Measurements from ENCODE around the gene SMYD4.
"Not testable (repeated sequence)": the region's sequence is repeated elsewhere in the genome, so short reads cannot be mapped to it uniquely, and the experiment has no call there.

Gene SMYD4, protein sequence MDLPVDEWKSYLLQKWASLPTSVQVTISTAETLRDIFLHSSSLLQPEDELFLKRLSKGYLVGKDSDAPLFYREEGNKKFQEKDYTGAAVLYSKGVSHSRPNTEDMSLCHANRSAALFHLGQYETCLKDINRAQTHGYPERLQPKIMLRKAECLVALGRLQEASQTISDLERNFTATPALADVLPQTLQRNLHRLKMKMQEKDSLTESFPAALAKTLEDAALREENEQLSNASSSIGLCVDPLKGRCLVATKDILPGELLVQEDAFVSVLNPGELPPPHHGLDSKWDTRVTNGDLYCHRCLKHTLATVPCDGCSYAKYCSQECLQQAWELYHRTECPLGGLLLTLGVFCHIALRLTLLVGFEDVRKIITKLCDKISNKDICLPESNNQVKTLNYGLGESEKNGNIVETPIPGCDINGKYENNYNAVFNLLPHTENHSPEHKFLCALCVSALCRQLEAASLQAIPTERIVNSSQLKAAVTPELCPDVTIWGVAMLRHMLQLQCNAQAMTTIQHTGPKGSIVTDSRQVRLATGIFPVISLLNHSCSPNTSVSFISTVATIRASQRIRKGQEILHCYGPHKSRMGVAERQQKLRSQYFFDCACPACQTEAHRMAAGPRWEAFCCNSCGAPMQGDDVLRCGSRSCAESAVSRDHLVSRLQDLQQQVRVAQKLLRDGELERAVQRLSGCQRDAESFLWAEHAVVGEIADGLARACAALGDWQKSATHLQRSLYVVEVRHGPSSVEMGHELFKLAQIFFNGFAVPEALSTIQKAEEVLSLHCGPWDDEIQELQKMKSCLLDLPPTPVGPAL

DNA sequence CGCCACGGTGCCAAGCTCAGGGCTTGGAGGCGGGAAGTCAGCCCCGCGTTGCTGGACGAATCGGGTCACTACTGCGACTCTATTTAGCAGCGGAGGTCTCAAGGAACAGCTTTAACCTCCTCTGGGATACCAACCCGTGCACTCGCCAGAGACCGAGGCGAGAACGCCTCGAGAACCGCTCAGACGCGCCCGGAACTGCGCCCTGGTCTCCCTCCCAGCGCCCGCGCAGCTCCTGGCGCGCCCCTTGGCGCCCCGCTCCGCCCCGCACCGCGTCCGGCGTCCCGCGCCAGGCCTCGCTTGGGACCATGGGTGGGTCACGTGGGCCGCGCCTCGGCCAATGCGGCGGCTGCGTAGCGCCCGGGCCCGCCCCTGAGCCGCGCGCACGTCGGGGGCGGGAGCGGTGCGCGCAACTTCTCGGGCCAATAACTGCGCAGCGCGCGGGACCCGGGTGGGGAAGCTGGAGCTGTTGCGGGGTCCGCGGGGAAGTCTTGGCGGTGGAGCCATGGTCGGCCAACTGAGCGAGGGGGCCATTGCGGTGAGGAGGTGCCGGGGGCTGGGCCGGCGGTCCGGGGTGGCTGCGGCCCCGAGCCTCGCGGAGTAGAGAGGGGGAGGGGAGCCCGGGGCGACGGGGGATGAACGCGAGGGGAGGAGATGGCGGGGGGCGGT, at the start of gene SMYD4, which contains the start of gene RPA1:
Gene SMYD4, minus strand, starts transcription at position 311 of the 666 bp plus-strand sequence. CDS start 1,908 bp downstream, outside the sequence.
Gene RPA1, plus strand, starts transcription at position 414 of the 666 bp plus-strand sequence. Its CDS starts 89 bp downstream, at position 503.
- peak; percentile 89 for DNase-seq

DNA sequence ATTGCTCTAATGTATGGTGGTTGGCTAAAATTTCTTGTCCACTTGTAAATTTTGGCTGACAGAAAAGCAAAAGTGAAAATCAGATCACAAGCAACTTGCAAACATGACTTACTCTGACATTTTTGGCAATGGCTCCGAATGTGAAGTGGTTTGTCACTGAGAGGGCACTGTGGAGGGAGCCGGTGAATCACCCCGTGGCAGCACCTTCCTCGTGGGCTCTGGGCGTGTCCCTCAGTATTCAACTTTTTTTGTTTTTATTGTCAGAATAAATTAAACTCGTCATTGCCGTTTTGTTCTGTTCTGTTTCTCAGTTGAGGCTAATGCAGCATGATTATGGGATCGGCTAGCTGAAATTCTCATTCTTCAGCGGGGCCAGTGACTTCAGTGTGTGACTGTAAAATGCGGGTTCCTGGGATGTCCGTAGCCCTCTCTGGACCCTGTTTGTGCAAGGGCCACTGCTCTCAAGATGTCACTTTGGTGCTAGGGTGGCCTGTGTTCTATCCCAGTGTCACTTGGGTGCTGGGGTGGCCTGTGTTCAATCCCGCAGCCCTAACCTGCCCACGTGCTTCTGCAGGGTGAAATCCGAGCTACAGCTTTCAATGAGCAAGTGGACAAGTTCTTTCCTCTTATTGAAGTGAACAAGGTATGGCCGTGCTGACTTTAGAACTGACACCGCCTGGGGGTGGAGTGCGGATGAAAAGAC, 48.9 kb upstream of the SMYD4 start:
- DNase-seq: no peak

DNA sequence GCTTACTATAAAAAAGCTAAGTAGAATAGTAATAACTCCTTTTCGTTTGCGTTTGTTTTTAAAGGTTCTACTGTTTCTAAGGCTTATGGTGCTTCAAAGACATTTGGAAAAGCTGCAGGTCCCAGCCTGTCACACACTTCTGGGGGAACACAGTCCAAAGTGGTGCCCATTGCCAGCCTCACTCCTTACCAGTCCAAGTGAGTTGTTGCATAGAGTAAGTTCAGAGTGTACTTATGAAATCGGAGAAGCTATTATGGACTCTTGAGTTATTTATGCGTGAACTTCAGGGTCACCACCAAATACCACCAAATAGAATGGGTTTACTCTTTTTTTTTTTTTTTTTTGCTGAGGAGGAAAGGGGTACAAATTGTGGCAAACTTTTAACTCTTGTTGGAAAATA, 45.9 kb upstream of the SMYD4 start:
- DNase-seq: no peak

DNA sequence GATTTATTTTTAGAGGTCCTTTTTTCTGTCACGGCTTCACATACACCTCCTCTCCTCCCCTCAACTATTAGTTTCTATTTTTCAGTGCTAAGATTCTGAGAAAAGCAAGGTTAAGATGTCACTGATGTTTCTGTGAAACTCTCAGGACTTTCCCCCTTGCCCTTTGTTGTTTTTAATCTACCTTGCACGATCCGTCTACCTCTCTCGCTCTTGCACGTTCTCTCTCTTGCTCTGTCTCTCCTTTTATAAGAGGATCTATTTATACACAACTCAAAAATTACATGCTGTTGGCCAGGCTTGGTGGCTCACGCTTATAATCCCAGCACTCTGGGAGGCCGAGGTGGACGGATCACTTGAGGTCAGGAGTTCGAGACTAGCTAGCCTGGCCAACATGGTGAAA, 43.7 kb upstream of the SMYD4 start:
- DNase-seq: no peak

DNA sequence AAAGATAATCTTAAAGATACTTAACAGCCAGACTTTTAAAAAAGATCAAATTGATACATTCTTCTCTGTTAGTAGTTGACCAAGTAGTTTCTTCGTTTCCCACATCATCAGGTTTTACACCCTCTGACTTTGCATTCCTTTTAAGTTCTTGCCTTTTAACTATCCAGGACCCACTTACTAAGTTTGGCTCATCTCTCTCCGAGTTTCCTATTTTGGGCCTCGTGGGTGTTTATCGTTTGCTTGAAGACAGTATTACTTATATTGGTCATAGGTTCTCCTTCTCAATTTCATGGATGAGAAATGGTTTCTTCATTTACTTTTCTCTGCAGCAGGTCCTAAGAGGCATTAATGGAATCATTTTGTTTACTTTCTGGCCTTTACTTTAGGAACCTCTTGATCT, 43.3 kb upstream of the SMYD4 start:
- DNase-seq: no peak

DNA sequence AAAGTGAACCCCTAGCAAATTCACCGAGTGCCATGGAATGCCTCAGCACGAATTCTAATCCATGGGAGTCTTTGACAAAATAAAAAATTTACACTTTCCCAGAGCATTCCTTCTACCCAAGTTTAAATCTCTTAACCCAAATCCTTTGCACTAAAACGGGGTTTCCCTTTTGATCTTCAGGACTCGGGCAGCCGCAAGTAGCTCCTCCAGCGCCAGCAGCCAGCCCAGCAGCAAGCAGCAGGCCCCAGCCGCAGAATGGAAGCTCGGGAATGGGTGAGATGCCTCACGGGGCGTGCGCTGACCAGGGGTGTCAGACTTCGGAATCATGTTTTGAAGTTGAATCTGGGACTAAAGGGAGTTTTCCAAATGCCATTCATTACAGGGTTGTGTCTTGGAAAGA, 42.6 kb upstream of the SMYD4 start:
- DNase-seq: no peak

DNA sequence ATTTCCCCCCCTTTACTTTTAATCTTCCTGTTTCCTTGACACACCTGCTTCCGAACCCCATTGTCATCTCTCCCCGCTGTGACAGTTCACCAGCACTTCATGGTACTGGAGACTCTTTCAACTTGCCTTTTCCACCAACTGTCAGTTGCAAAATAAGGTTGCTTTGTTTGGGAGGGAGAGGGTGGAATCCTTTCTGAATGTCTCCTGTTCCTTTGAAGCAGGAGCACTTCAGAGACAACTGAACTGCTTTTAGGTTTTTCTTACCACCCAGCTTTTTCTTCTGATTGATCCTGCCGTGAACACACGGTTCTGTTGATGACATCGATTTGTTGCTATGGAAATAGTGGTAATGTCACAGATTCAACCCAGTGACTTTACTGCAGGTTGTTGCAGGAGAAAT, 42.1 kb upstream of the SMYD4 start:
- DNase-seq: peak; percentile 39

DNA sequence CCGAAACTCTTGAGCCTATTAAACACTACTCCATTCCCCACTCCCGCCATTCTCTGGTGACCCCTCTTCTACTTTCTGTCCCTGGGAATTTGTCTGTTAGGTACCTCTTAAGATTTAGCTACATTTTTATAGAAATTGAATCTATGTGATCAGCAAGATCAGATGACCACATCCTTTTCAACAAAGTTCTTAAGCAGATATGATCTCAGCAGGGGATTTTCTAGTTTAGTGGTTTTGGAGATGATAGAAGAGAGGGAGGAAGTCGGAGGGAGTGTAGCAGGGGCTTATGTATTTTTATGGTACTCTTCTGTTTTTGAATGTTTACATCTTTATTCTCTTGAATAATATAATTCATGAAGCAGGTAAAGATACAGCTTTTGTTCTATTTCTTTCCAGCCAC, 40.9 kb upstream of the SMYD4 start:
- DNase-seq: no peak

DNA sequence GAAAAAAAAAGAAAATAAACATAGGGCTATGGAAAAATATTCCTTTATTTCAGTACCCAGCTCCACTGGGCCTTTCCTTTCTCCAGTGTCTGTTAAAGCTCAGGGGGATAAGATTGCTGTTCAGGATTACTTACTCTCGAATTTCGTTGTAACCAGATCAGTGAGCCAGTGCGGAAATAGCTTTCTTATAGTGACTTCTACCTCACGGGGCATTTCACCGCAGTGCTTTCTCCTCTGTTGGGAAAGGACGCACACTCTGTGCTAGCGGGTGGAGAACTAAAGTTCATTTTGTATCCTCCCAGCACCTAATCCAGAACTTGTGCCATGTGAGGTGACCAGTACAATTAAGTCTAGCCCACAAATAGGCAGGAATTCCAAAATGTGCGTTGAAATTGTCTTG, 38.4 kb upstream of the SMYD4 start:
- DNase-seq: no peak

DNA sequence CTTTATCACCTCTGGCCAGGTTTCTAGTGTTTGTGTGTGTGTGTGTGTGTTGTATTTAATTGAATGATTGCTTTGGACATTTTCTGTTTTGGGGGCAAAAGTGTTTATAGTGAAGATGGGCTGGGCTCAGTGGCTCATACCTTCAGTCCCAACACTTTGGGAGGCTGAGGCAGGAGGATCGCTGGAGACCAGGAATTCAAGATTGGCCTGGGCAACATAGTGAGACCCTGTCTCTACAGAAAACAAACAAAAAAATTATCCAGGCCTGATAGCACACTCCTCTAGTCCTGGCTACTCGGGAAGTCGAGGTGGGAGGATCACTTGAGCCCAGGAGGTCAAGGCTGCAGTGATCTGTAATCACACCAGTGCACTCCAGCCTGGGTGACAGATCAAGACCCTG, 37.6 kb upstream of the SMYD4 start:
- no peak for DNase-seq

DNA sequence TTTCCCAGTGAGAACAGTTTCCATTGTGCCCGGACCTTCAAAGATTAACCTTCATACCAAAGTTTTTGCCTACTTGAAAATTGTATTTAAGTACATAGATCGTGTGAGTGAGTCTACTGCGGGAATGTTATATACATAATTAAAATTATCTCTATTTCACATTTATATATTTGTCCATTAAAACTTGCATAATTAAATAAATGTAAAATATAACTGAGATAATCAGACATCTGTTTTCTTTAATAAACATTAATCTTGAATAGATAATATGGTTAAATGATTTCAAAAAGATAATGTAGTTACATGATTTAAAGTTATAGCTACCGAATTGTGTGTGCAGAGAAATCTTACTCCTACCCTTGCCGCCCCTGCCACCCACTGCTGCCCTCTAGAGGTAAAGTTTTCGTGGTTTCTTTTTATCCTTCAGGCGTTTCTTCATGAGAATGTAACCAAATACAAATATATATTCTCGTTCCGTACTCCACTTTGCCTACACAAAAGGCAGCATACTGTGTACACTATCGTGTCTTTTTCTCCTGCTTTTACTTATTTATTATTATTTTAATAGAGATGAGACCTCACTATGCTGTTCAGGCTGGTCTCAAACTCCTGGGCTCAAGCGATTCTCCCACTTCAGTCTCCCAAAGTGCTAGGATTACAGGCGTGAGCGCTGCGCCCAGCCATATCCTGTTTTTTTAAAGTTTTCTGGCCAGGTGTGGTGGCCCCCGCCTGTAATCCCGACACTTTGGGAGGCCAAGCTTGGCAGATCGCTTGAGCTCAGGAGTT, 35.7 kb upstream of the SMYD4 start:
- DNase-seq: peak; percentile 50

DNA sequence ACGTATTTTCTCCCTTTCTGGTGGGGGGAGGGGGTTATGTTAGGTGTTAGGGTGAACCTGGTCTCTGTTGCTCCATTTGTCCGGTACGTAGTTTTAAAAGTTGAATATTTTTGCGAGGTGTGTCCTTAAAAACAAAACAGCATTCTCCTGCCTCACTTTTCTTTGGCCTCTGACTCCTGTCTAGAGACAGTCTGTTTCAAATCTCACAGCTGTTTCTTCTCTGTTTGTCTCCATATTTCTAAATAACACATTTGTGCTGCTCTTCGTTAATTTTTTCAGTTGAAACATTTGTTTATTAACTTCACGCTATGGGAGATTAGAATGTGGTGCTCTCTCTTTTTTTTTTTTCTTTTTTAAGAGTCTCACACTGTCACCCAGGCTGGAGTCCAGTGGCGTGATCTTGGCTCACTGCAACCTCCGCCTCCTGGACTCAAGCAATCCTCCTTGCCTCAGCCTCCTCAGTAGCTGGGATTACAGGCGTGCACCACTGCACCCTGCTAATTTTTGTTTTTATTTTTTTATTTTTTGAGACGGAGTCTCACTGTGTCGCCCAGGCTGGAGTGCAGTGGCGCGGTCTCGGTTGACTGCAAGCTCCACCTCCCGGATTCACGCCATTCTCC, 31.8 kb upstream of the SMYD4 start:
- DNase-seq: no peak

DNA sequence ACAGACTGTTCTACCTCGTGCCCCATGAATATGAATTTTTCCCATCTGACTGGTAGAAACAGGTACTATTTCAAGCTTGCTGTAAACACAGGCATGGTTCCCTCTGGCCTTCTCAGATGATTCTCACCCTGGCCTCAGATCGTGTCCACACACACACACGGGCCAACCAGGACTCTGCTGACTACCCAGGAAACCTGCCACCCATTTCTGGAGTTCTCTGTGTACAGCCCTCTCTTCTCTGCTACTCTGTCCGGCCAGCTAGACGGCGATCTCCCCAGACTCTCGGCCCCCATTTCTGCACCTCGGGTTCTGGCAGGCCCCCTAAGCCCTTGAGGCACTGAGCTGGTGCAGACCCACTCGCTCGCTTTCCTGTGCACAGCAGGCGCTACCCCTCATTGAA, 31.3 kb upstream of the SMYD4 start:
- DNase-seq: no peak

DNA sequence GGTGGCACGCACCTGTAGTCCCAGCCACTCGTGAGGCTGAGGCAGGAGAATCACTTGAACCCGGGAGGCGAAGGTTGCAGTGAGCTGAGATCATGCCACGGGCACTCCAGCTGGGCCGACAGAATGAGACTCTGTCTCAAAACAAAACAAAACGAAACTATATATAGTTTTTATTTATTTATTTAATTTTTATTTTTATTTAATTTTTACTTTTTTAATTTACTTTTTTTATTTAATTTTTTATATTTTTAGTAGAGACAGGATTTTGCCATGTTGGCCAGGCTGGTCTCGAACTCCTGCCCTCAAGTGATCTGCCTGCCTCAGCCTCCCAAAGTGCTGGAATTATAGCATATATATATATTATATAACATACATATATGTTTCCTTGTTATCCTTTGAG, 26.8 kb upstream of the SMYD4 start:
- not testable (repeated sequence) for DNase-seq

DNA sequence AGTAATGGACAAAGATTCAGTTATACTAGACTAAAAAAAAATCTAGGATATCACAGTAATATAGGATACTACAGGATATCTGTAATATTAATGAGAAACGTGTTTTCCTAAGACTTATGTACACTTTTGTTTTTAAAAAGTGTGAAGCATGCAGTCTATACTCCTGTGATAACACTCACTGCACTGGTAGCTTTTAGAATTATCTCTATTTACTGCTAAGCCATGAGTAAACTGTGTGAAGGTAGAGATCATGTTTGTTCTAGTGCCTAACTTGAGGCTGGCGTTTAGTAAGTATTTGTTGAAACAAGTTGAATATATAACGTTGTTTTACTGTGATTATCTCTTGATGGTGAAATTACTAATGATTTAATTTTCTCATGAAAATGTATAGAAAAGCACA, 24.0 kb upstream of the SMYD4 start:
- DNase-seq: no peak

DNA sequence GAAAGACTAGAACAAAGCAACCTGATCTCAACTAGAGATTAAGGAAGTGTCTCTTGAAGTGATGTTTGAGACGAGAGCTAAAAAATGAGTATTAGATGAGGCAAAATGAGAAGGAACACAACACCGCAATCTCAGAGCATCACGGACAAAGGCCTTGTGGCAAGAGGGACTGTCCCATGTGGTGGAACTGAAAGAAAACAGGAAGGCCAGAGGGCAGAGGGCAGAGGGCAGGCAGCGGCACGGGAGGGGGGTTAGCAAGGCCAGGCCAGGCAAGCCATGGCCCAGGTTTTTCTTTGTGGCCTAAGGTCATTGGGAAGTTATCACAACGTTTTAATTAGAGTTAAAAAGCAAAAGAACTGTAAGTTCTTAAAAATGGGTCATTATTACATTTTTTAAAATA, 22.6 kb upstream of the SMYD4 start:
- no peak for DNase-seq

DNA sequence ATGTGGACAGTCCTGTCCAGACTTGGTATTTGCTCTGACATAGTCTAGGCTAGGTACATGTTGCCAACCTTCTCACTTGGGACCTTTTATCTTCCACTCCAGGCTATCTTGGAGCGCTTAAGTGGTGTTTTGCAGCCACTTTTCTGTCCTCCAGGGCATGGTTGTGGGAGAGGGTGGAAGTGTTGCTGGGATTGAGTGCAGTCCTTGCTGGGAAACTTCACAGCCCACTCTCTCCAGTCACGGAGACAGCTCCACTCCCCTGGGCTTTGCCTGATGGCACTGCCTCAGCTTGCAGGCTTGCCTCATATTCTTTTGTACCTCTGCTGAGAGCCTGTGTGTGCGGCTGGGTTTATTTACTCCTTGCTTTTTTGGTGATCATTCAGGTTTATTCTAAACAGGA, 17.5 kb upstream of the SMYD4 start:
- DNase-seq: no peak

DNA sequence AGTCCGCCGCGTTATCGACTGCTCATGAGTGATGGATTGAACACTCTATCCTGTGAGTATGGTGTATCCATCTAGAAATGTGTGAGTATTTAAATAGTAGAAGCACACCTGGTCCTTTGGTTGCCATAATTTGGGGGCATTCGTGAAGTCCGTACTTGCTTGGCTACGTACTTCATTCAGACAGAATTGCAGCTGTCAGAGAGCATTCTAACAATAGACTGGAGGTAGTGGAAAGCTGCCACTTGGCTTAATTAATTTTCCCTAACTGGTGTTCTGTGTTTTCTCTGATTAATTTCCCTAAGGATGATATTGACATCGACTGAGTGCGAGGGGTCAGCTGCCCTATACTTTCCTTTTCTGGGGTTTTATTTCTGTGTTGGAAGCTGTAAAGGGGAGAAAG, 14.2 kb upstream of the SMYD4 start:
- no peak for DNase-seq

DNA sequence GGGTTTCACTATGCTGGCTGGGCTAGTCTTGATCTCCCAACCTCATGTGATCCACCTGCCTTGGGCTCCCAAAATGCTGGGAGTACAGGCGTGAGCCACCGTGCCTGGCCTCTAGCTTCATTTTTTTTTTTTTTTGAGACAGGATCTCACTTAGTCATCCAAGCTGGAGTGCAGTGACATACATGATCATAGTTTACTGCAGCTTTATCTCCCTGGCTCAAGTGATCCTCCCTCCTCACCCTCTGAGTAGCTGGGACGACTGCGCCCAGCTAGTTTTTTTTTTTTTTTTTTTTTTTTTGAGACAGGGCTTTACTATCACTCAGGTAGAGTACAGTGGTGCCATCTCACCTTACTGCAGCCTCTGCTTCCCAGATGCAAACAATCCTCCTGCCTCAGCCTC, 9.8 kb upstream of the SMYD4 start:
- DNase-seq: no peak

DNA sequence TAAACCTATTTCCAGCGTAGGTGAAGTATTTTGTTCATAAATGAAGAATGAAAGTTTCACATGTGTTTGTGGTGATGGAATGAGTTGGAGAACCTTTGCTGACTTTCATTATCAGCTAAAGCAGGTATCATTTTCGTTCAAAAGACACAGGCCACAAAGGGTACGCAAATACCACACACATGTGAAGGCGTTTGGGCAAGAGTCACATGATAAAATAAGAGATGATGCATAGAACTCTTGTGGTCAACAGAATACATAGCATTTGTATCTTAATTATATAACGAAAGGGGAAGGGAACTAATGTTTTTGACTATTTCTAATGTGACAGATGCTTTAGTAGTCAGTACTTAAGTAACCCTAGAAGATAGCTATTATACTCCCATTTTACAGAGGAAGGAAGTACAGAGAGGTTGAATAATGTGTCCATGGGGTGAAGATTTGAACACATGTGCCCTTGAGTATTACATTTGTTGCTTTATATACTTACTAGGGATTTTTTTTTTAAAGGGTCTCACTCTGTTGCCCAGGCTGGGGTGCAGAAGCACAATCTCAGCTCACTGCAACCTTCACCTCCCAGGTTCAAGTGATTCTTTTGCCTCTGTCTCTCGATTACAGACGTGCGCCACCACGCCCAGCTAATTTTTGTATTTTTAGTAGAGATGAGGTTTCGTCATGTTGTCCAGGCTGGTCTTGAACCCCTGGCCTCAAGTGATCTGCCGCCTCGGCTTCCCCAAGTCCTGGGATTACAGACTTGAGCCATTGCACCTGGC, 4.9 kb upstream of the SMYD4 start:
- no peak for DNase-seq

DNA sequence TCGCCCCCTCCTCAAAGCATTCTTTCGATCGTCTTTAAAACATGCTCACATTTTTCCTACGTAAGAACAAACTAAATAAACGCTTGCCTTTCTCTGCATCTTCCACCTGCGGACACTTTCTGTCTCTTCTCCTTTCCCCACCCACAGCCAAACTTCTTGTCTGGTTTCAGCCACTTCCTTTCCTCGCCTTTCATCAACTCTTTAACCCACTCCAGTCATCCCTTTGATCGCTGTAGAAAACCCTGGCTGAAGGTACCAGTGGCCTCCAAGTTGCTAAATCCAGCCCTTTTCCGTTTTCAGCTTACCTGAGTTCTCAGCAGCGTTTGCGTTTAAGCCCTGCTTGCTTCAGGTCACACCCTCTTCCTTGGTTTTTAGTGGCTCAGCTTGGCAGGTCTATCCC, 586 bp upstream of the SMYD4 start:
- DNase-seq: no peak
